Activated T-helper 9 cell treated with anti-CD3 and anti-CD28 coated beads, Interleukin-2, amount 50 U/mL, for 16 hours (primary cell): ENCODE data around the gene MFF.

ENCODE experiments used
- DNase-seq: peaks from one replicate; pipeline ENCODE4 v3.0.0-alpha.2; 2020; ENCODE audit warnings: low read depth

MFF gene

GRCh38 chr2:227324995-227325838, at the start of gene MFF:
Gene MFF, plus strand, starts transcription at chr2:227325251. Its CDS starts 5,415 bp downstream, at chr2:227330666.
- peak; percentile 90 for DNase-seq

- DNase-seq = no peak
Observed at GRCh38 chr2:227280895-227281294, 44.2 kb upstream of the MFF start.

GRCh38 chr2:227285741-227286236, 39.3 kb upstream of the MFF start:
- DNase-seq = no peak

GRCh38 chr2:227287771-227288170, 37.3 kb upstream of the MFF start:
- no peak for DNase-seq

- no peak for DNase-seq
Observed at GRCh38 chr2:227292314-227292713, 32.7 kb upstream of the MFF start.

- no peak for DNase-seq
Observed at GRCh38 chr2:227293531-227293930, 31.5 kb upstream of the MFF start.

- DNase-seq = no peak
Observed at GRCh38 chr2:227295806-227296205, 29.2 kb upstream of the MFF start.

GRCh38 chr2:227296671-227297405, 28.2 kb upstream of the MFF start:
- no peak for DNase-seq

GRCh38 chr2:227301523-227301922, 23.5 kb upstream of the MFF start:
- no peak for DNase-seq

- DNase-seq = no peak
Observed at GRCh38 chr2:227308784-227309183, 16.3 kb upstream of the MFF start.

GRCh38 chr2:227310756-227311110, 14.3 kb upstream of the MFF start:
- no peak for DNase-seq

GRCh38 chr2:227311861-227312506, 13.1 kb upstream of the MFF start:
- DNase-seq = no peak

GRCh38 chr2:227312579-227312978, 12.5 kb upstream of the MFF start:
- DNase-seq = no peak

- no peak for DNase-seq
Observed at GRCh38 chr2:227313310-227313709, 11.7 kb upstream of the MFF start.

GRCh38 chr2:227317834-227318233, 7.2 kb upstream of the MFF start:
- no peak for DNase-seq

GRCh38 chr2:227320305-227321094, 4.6 kb upstream of the MFF start:
- DNase-seq = no peak

- no peak for DNase-seq
Observed at GRCh38 chr2:227322530-227323205, 2.4 kb upstream of the MFF start.

- no peak for DNase-seq
Observed at GRCh38 chr2:227323818-227324217, 1.2 kb upstream of the MFF start.

GRCh38 chr2:227324642-227324994, 433 bp upstream of the MFF start:
- no peak for DNase-seq

GRCh38 chr2:227325839-227326195, 766 bp downstream of the MFF start:
- no peak for DNase-seq

GRCh38 chr2:227326783-227327182, 1.7 kb downstream of the MFF start:
- no peak for DNase-seq

GRCh38 chr2:227335713-227336112, 10.7 kb downstream of the MFF start:
- no peak for DNase-seq
